Measurements from ENCODE around the gene EEF1AKMT3. TPM values are rescaled to one million over a fixed set of nuclear protein-coding genes. Genes with fewer than 3 reads are reported as not detected.

Gene EEF1AKMT3
- total and polyA plus RNA-seq, 9 of the 15 experiments (the other 6 are each of a cell fraction or from before 2014, with no cell fraction given): 4.1 to 17.2 (median 7.9) TPM

- H3K9me3 ChIP-seq (replicated peaks; ENCODE audit: control insufficient read depth, insufficient read depth, low read depth, low read length): no peaks in the 10 kb centered on the region
- no TSS peak for BruUV-seq (replicated peaks)
- H3K9me1 ChIP-seq (ENCODE audit: control insufficient read depth, insufficient read depth, low read length): no peaks in the 10 kb centered on the region
- peak overlapping the region; percentile 84 for H3K27ac ChIP-seq (ENCODE audit: extremely low read depth, low read depth, low read length)
- intact Hi-C loops (cut with micrococcal nuclease): no loop called here
- H3K4me3 ChIP-seq: peak overlapping the region; percentile 59
- in situ Hi-C loops (cut with MboI): loop anchor here (10.0 kb wide), 1 partner anchor 431 kb away; no protein-coding TSS in a partner anchor
- no peak for FAIRE-seq
- POLR2A ChIA-PET: interaction anchor here (0.6 to 2.5 kb wide), 13 partner anchors 9 to 226 kb away, joined by 3 to 15 read pairs (median 3); partner anchors contain the start of genes CYP27B1, DDIT3, EEF1AKMT3 and METTL1
- peak overlapping the region; percentile 88 for H3K4me2 ChIP-seq (ENCODE audit: insufficient read depth, low read length)
- peak; percentile 42 for ATAC-seq
- no peaks in the 10 kb centered on the region for H4K20me1 ChIP-seq (replicated peaks; ENCODE audit: control insufficient read depth, insufficient read depth, low read length)
- peaks cover 10% of the 10 kb centered on the region in 2 experiments; a peak in 3 of 5 replicates for H3K4me1 ChIP-seq (replicated peaks in 1 of 2; ENCODE audit: control insufficient read depth in 2 of 2, insufficient read depth in 2 of 2, low read length in 2 of 2)
- H3K36me3 ChIP-seq (ENCODE audit: control insufficient read depth, insufficient read depth, low read length): peaks cover 45% of the 10 kb centered on the region
- DNase-seq (ENCODE audit: extremely low read depth in 1 of 4, low spot score in 3 of 4): peak in 1 of 4 experiments; percentile 50
- H3K27me3 ChIP-seq (ENCODE audit: control insufficient read depth in 2 of 2, insufficient read depth in 2 of 2, low read length in 2 of 2): peaks cover 0 to 3% of the 10 kb centered on the region in 2 experiments; a peak in 2 of 5 replicates
- peaks cover 24% of the 10 kb centered on the region for H3K79me2 ChIP-seq (ENCODE audit: control insufficient read depth, insufficient read depth, low read length)
- CTCF ChIA-PET (ENCODE audit: low intra/inter-chr PET ratio): no interaction called here
- peak overlapping the region; percentile 88 to 95 for H3K9ac ChIP-seq (ENCODE audit: insufficient read depth in 1 of 2, low read depth in 2 of 2, low read length in 2 of 2)
- H2AFZ ChIP-seq (ENCODE audit: low read depth, low read length): peak overlapping the region; percentile 68; the same call in 1 of the 2 replicates
- 32% methylated on average over 8 of the region's 8 CpGs for WGBS (ENCODE audit: insufficient coverage, low coverage, missing lambda C conversion rate)
- TF ChIP-seq, protein P1, sequence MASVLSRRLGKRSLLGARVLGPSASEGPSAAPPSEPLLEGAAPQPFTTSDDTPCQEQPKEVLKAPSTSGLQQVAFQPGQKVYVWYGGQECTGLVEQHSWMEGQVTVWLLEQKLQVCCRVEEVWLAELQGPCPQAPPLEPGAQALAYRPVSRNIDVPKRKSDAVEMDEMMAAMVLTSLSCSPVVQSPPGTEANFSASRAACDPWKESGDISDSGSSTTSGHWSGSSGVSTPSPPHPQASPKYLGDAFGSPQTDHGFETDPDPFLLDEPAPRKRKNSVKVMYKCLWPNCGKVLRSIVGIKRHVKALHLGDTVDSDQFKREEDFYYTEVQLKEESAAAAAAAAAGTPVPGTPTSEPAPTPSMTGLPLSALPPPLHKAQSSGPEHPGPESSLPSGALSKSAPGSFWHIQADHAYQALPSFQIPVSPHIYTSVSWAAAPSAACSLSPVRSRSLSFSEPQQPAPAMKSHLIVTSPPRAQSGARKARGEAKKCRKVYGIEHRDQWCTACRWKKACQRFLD (CRISPR knock-in tag; IDR thresholded peaks at IDR 0.05): no peak
- TF ChIP-seq STAT5A (IDR thresholded peaks at IDR 0.05; ENCODE audit: borderline replicate concordance, low read length): no peak
- TF ChIP-seq ZNF436 (CRISPR knock-in tag; IDR thresholded peaks at IDR 0.05): peak; percentile 3; the same call in 1 of the 2 replicates
- TF ChIP-seq FOXK1 (CRISPR knock-in tag; IDR thresholded peaks at IDR 0.05; ENCODE audit: borderline replicate concordance): 0 out of 2 replicates have a peak, but pooled peaks have one; percentile 24
- no peak for TF ChIP-seq POLR3G (IDR thresholded peaks at IDR 0.05; ENCODE audit: extremely low read depth, insufficient read length, insufficient replicate concordance)
- TF ChIP-seq KDM5B (IDR thresholded peaks at IDR 0.05; ENCODE audit: insufficient replicate concordance, low read depth, low read length): no peak
- no peak for TF ChIP-seq CBFA2T2 (conservative IDR thresholded peaks at IDR 0.05)
- TF ChIP-seq SNRNP70 (optimal IDR thresholded peaks at IDR 0.05; ENCODE audit: low read depth, low read length): peak; percentile 32
- TF ChIP-seq ZBTB17 (CRISPR knock-in tag; IDR thresholded peaks at IDR 0.05): peak; percentile 60; the same call in 1 of the 2 replicates
- 0 out of 2 replicates have a peak, but pooled peaks have one; percentile 0 for TF ChIP-seq KLF10 (CRISPR knock-in tag; IDR thresholded peaks at IDR 0.05)
- TF ChIP-seq DMBX1 (CRISPR knock-in tag; IDR thresholded peaks at IDR 0.05; ENCODE audit: borderline replicate concordance): no peak
- TF ChIP-seq SAFB (IDR thresholded peaks at IDR 0.05; ENCODE audit: borderline replicate concordance, low read depth, low read length): no peak
- TF ChIP-seq MYC (IDR thresholded peaks at IDR 0.05; ENCODE audit: low read depth, low read length): no peak
- TF ChIP-seq MYC (CRISPR knock-in tag; IDR thresholded peaks at IDR 0.05; ENCODE audit: borderline replicate concordance, low read depth): peak; percentile 14; the same call in 1 of the 2 replicates
- TF ChIP-seq SMAD4 (CRISPR knock-in tag; conservative IDR thresholded peaks at IDR 0.05): 0 out of 2 replicates have a peak, but pooled peaks have one; percentile 10
- 0 out of 2 replicates have a peak, but pooled peaks have one; percentile 61 for TF ChIP-seq POLR2H (tag; IDR thresholded peaks at IDR 0.05; ENCODE audit: low read depth)
- TF ChIP-seq SUPT5H (IDR thresholded peaks at IDR 0.05): peak; percentile 74
- TF ChIP-seq, protein P2, sequence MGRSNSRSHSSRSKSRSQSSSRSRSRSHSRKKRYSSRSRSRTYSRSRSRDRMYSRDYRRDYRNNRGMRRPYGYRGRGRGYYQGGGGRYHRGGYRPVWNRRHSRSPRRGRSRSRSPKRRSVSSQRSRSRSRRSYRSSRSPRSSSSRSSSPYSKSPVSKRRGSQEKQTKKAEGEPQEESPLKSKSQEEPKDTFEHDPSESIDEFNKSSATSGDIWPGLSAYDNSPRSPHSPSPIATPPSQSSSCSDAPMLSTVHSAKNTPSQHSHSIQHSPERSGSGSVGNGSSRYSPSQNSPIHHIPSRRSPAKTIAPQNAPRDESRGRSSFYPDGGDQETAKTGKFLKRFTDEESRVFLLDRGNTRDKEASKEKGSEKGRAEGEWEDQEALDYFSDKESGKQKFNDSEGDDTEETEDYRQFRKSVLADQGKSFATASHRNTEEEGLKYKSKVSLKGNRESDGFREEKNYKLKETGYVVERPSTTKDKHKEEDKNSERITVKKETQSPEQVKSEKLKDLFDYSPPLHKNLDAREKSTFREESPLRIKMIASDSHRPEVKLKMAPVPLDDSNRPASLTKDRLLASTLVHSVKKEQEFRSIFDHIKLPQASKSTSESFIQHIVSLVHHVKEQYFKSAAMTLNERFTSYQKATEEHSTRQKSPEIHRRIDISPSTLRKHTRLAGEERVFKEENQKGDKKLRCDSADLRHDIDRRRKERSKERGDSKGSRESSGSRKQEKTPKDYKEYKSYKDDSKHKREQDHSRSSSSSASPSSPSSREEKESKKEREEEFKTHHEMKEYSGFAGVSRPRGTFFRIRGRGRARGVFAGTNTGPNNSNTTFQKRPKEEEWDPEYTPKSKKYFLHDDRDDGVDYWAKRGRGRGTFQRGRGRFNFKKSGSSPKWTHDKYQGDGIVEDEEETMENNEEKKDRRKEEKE (IDR thresholded peaks at IDR 0.05; ENCODE audit: borderline replicate concordance in 1 of 2, control insufficient read depth in 1 of 2, low read depth in 2 of 2, low read length in 1 of 2): 0 out of 4 replicates have a peak, but pooled peaks of 1 of the 2 experiments have one; percentile 59
- TF ChIP-seq MTA3 (IDR thresholded peaks at IDR 0.05; ENCODE audit: borderline replicate concordance): no peak
Observed at GRCh38 chr12:57745485-57745881, 26.9 kb upstream of the EEF1AKMT3 start.

Data from K562 (cell line).